Endothelial cell of umbilical vein (primary cell): ENCODE measurements around the gene PPM1L. TPM values are rescaled to one million over a fixed set of nuclear protein-coding genes. Genes with fewer than 3 reads are reported as not detected.

Experiments
- BruUV-seq: library from RNA; stranded (reverse); fragments of 400-500 nt; replicated peaks from 2 replicates; lab custom pipeline; 2021; lab: Mats Ljungman, UMichigan
- CTCF ChIA-PET: fragments of 300-600, 350-600 bp; sonication (Branson Sonifier 250); formaldehyde crosslinking; loops from one replicate; lab custom pipeline; 2021; ENCODE audit warnings: antibody characterized with exemption, inconsistent platforms; lab: Charles Lee
- POLR2A ChIA-PET: fragments of 300-600, 350-600 bp; sonication (Branson Sonifier 250); formaldehyde crosslinking; loops from one replicate; lab custom pipeline; 2021; ENCODE audit warnings: antibody characterized with exemption, inconsistent platforms; lab: Charles Lee
- DNase-seq: peaks from one replicate; pipeline ENCODE4 v3.0.0-alpha.2; 2011; ENCODE audit warnings: low read depth, low spot score
- FAIRE-seq: peaks from 2 replicates; lab custom pipeline; 2011; peaks lifted over from hg19 to GRCh38; lab: Jason Lieb, UNC
- H2AFZ ChIP-seq: 2 replicates; pipeline ENCODE4 v1.6.0; 2012; ENCODE audit warnings: low read depth, low read length, control low read depth, inconsistent platforms
- H3K27ac ChIP-seq: 2 replicates; pipeline ENCODE4 v1.5.1; 2011; ENCODE audit warnings: low read depth, mild to moderate bottlenecking, control low read depth, low read length, moderate library complexity; ENCODE audit not compliant: insufficient read depth
- H3K27me3 ChIP-seq, 2 experiments: 2 replicates each; pipeline versions ENCODE4 v1.6.0 to v1.6.1; 2011; ENCODE audit warnings: low read length in 2 of 2, mixed read lengths in 1 of 2; ENCODE audit not compliant: control insufficient read depth in 2 of 2, insufficient read depth in 2 of 2
- H3K36me3 ChIP-seq, 2 experiments: 2 replicates in 1 of 2; 3 replicates in 1 of 2; pipeline ENCODE4 v1.5.1; 2011; ENCODE audit warnings: low read length in 2 of 2, mild to moderate bottlenecking in 1 of 2, moderate library complexity in 1 of 2; ENCODE audit not compliant: control insufficient read depth in 2 of 2, insufficient read depth in 2 of 2; ENCODE audit errors: extremely low read depth in 1 of 2
- H3K4me1 ChIP-seq: 3 replicates; pipeline ENCODE4 v1.5.1; 2011; ENCODE audit warnings: mild to moderate bottlenecking, low read length; ENCODE audit not compliant: control insufficient read depth, insufficient read depth; ENCODE audit errors: extremely low read depth
- H3K4me2 ChIP-seq: 2 replicates; pipeline ENCODE4 v1.6.1; 2011; ENCODE audit warnings: low read length, control low read depth, mixed read lengths; ENCODE audit not compliant: insufficient read depth
- H3K4me3 ChIP-seq, 3 experiments: fragments of 200-600 bp in 1 of 3; sonication (generic), shearing (Covaris generic) in 1 of 3; replicated peaks in 1 of 3; 2 replicates each; pipeline ENCODE4 v1.5.1; 2011 to 2016; ENCODE audit warnings: control low read depth in 3 of 3, low read length in 3 of 3, mild to moderate bottlenecking in 2 of 3, inconsistent platforms in 1 of 3, low read depth in 1 of 3, moderate library complexity in 1 of 3; ENCODE audit not compliant: insufficient read depth in 1 of 3
- H3K79me2 ChIP-seq: 2 replicates; pipeline ENCODE4 v1.6.0; 2012; ENCODE audit warnings: low read length, inconsistent platforms; ENCODE audit not compliant: control insufficient read depth, insufficient read depth
- H3K9ac ChIP-seq: replicated peaks from 2 replicates; pipeline ENCODE3; 2011; ENCODE audit warnings: low read length, control low read depth; ENCODE audit not compliant: insufficient read depth; ENCODE audit errors: extremely low read depth
- H3K9me1 ChIP-seq: replicated peaks from 3 replicates; pipeline ENCODE4 v1.6.0; 2011; ENCODE audit warnings: mild to moderate bottlenecking, low read length; ENCODE audit not compliant: control insufficient read depth, insufficient read depth; ENCODE audit errors: extremely low read depth
- H3K9me3 ChIP-seq: replicated peaks from 2 replicates; pipeline ENCODE4 v1.5.1; 2012; ENCODE audit warnings: low read length, inconsistent platforms; ENCODE audit not compliant: control insufficient read depth, insufficient read depth
- H4K20me1 ChIP-seq: replicated peaks from 2 replicates; pipeline ENCODE3; 2011; ENCODE audit warnings: mild to moderate bottlenecking, low read length; ENCODE audit not compliant: control insufficient read depth, insufficient read depth; ENCODE audit errors: extremely low read depth
- CTCF ChIP-seq, 2 donors: IDR thresholded peaks; 1 replicate in 1 of 2; 2 replicates in 1 of 2; pipeline ENCODE4 v1.5.1; 2011; ENCODE audit warnings: low read length in 2 of 2, mild to moderate bottlenecking in 2 of 2, moderate library complexity in 2 of 2, control low read depth in 1 of 2, inconsistent platforms in 1 of 2, low read depth in 1 of 2; ENCODE audit not compliant: insufficient read depth in 1 of 2; ENCODE audit errors: extremely low read depth in 1 of 2
- EZH2 ChIP-seq: IDR thresholded peaks from 2 replicates; pipeline ENCODE4 v1.6.1; 2012; ENCODE audit warnings: borderline replicate concordance, low read depth, mild to moderate bottlenecking, moderate library complexity, low read length, inconsistent platforms; ENCODE audit not compliant: severe bottlenecking
- FOS ChIP-seq: IDR thresholded peaks from 2 replicates; pipeline ENCODE4 v1.6.1; 2011; ENCODE audit warnings: mild to moderate bottlenecking, low read length, moderate library complexity, borderline replicate concordance; ENCODE audit not compliant: insufficient read depth
- dilution Hi-C: fragments of 300-500 bp; cut with MboI; formaldehyde crosslinking; loops from one replicate; pipeline ENCODE4 v1.15.0; 2019; ENCODE audit warnings: low sequenced_read_pairs; ENCODE audit not compliant: extremely low pct_ligation_motif_present
- intact Hi-C: fragments of 100-400 bp; cut with micrococcal nuclease; formaldehyde crosslinking; loops from one replicate; pipeline ENCODE4 v1.10.0; 2022
- polyA plus RNA-seq, 4 experiments: library from polyadenylated mRNA; depleted of rRNA in 3 of 4; stranded (reverse) in 3 of 4; unstranded in 1 of 4; fragments of >200 nt; gene quantifications; 2 replicates each; pipeline versions ENCODE4 v1.2.1 to v1.2.3, GENCODE V29; 2011 to 2012; ENCODE audit warnings: missing spikeins in 1 of 4
- total RNA-seq: library from RNA; stranded (reverse); gene quantifications from 2 replicates; pipeline ENCODE4 v1.2.3, GENCODE V29; 2021
- TF ChIP-seq, protein P1 (sequence below): IDR thresholded peaks from 2 replicates; pipeline ENCODE4 v1.6.1; 2011; ENCODE audit not compliant: insufficient read depth, insufficient read length

The PPM1L gene
- total and polyA plus RNA-seq, 2 donors (not counting 3 experiments of a cell fraction or from before 2014, with no cell fraction given), result 0.63 to 2.9 TPM

GRCh38 chr3:161031134-161031533 is 275.1 kb downstream of the PPM1L start:
- Histone ChIP-seq H3K79me2 (no peaks in the 10 kb centered on the region), H4K20me1 (no peaks in the 10 kb centered on the region), H2AFZ (no peak overlapping the region), H3K9ac (no peak overlapping the region), H3K4me2 (no peak overlapping the region), H3K27ac (no peak overlapping the region), H3K4me3 (no peak overlapping the region), H3K9me1 (no peaks in the 10 kb centered on the region), H3K9me3 (no peaks in the 10 kb centered on the region), H3K36me3 (no peaks in the 10 kb centered on the region), H3K27me3 (no peaks in the 10 kb centered on the region), H3K4me1 (peaks cover 9% of the 10 kb centered on the region)
- dilution Hi-C loops, result no loop called here
- BruUV-seq, result no TSS peak
- DNase-seq (no peak), FAIRE-seq (no peak)
- CTCF ChIA-PET, result interaction anchor here (1.0 kb wide), 2 partner anchors 32 to 39 kb away, joined by 3 read pairs; no protein-coding TSS in a partner anchor
- TF ChIP-seq EZH2 (no peak), FOS (no peak), CTCF (IDR thresholded peaks at IDR 0.05; ENCODE audit: extremely low read depth in 1 of 2, insufficient read depth in 1 of 2, low read depth in 1 of 2, low read length in 2 of 2) (no peak)
- TF ChIP-seq, protein P1, sequence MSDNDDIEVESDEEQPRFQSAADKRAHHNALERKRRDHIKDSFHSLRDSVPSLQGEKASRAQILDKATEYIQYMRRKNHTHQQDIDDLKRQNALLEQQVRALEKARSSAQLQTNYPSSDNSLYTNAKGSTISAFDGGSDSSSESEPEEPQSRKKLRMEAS, result no peak
- POLR2A ChIA-PET, result no interaction called here
- intact Hi-C loops, result no loop called here
